Fibroblast of peridontal ligament (primary cell): ENCODE measurements around the gene FUT1.
"Not testable (repeated sequence)": the region's sequence is repeated elsewhere in the genome, so short reads cannot be mapped to it uniquely, and the experiment has no call there.

Source experiments
- DNase-seq: peaks from one replicate; pipeline ENCODE4 v3.0.0-alpha.2; 2010; ENCODE audit errors: extremely low read depth

FUT1 gene

GRCh38 chr19:48768994-48769713 is 16.7 kb upstream of the FUT1 start:
- DNase-seq = peak; percentile 27

- DNase-seq = not testable (repeated sequence)
These were observed 15.8 kb upstream of the FUT1 start for GRCh38 chr19:48768171-48768753.

- DNase-seq = not testable (repeated sequence)
These were observed 13.4 kb upstream of the FUT1 start for GRCh38 chr19:48765816-48766215.

- no peak for DNase-seq
These were observed 8.2 kb upstream of the FUT1 start for GRCh38 chr19:48760504-48761205.

- DNase-seq = no peak
These were observed 5.3 kb upstream of the FUT1 start for GRCh38 chr19:48757741-48758144.

GRCh38 chr19:48757089-48757675 is 4.7 kb upstream of the FUT1 start:
- DNase-seq = no peak

- DNase-seq = no peak
These were observed 4.2 kb upstream of the FUT1 start for GRCh38 chr19:48756686-48757085.

- DNase-seq = no peak
These were observed 3.8 kb upstream of the FUT1 start for GRCh38 chr19:48756212-48756611.

GRCh38 chr19:48755787-48756186 is 3.3 kb upstream of the FUT1 start:
- DNase-seq = no peak

- DNase-seq = no peak
These were observed 2.7 kb upstream of the FUT1 start, which contains the start of gene FGF21 for GRCh38 chr19:48755084-48755641. Gene FGF21 (plus strand): TSS chr19:48755524. CDS start chr19:48756237, 713 bp downstream.

- no peak for DNase-seq
These were observed 471 bp downstream of the FUT1 start for GRCh38 chr19:48751845-48752495.

- DNase-seq = no peak
These were observed 1.5 kb downstream of the FUT1 start for GRCh38 chr19:48750771-48751504.

GRCh38 chr19:48750351-48750750 is 2.1 kb downstream of the FUT1 start:
- no peak for DNase-seq

- no peak for DNase-seq
These were observed 2.8 kb downstream of the FUT1 start for GRCh38 chr19:48749571-48750198.

GRCh38 chr19:48746738-48747575 is 5.5 kb downstream of the FUT1 start, which contains the start of gene IZUMO1:
Gene IZUMO1 (minus strand): TSS chr19:48746909. CDS start chr19:48745859, 1,050 bp downstream.
- peak; percentile 78 for DNase-seq

GRCh38 chr19:48746110-48746509 is 6.3 kb downstream of the FUT1 start:
- no peak for DNase-seq

- peak; percentile 30 for DNase-seq
These were observed 7.0 kb downstream of the FUT1 start for GRCh38 chr19:48745208-48745995.

- DNase-seq = no peak
These were observed 10.3 kb downstream of the FUT1 start for GRCh38 chr19:48742096-48742495.
